CD14-positive monocyte (primary cell): Measurements from ENCODE around the gene ACBD7. TPM values are rescaled to one million over a fixed set of nuclear protein-coding genes. Genes with fewer than 3 reads are reported as not detected.

Experiments used
- DNase-seq, 3 donors: peaks; one replicate each; pipeline ENCODE4 v3.0.0-alpha.2; 2011 to 2022
- H2AFZ ChIP-seq: 2 replicates; pipeline ENCODE4 v1.6.0; 2012; ENCODE audit warnings: mild to moderate bottlenecking, low read depth, low read length, inconsistent platforms; ENCODE audit not compliant: insufficient read depth, poor library complexity, severe bottlenecking
- H3K27ac ChIP-seq, 2 donors: 1 replicate in 1 of 2; 2 replicates in 1 of 2; pipeline ENCODE4 v1.5.1; 2012 to 2013; ENCODE audit warnings: low read length in 2 of 2, control low read depth in 1 of 2, inconsistent platforms in 1 of 2, low read depth in 1 of 2, mild to moderate bottlenecking in 1 of 2
- H3K27me3 ChIP-seq, 2 donors: one replicate each; pipeline versions ENCODE4 v1.6.0 to v1.6.1; 2011 to 2013; ENCODE audit warnings: low read length in 2 of 2; ENCODE audit not compliant: control insufficient read depth in 2 of 2, insufficient read depth in 2 of 2
- H3K36me3 ChIP-seq, 2 donors: replicated peaks in 1 of 2; 1 replicate in 1 of 2; 2 replicates in 1 of 2; pipeline versions ENCODE4 v1.5.1 to v1.6.1; 2012 to 2013; ENCODE audit warnings: low read length in 2 of 2, control low read depth in 1 of 2, inconsistent platforms in 1 of 2, mild to moderate bottlenecking in 1 of 2; ENCODE audit not compliant: insufficient read depth in 2 of 2, control insufficient read depth in 1 of 2
- H3K4me1 ChIP-seq, 2 donors: 1 replicate in 1 of 2; 2 replicates in 1 of 2; pipeline versions ENCODE4 v1.5.1 to v1.6.1; 2012 to 2013; ENCODE audit warnings: low read length in 2 of 2, control low read depth in 1 of 2, inconsistent platforms in 1 of 2, mild to moderate bottlenecking in 1 of 2, moderate library complexity in 1 of 2; ENCODE audit not compliant: insufficient read depth in 2 of 2, control insufficient read depth in 1 of 2
- H3K4me2 ChIP-seq: replicated peaks from 2 replicates; pipeline ENCODE3; 2012; ENCODE audit warnings: low read length, moderate library complexity, mild to moderate bottlenecking; ENCODE audit not compliant: poor library complexity, severe bottlenecking; ENCODE audit errors: extremely low read depth
- H3K4me3 ChIP-seq, 3 experiments: fragments of 200-600 bp in 1 of 3; sonication (generic) in 1 of 3; replicated peaks in 1 of 3; 1 replicate in 2 of 3; 2 replicates in 1 of 3; pipeline ENCODE4 v1.5.1; 2011 to 2013; ENCODE audit warnings: low read length in 3 of 3, mild to moderate bottlenecking in 3 of 3, control low read depth in 2 of 3, low read depth in 2 of 3, inconsistent platforms in 1 of 3, moderate library complexity in 1 of 3
- H3K79me2 ChIP-seq: 2 replicates; pipeline ENCODE4 v1.6.0; 2012; ENCODE audit warnings: mild to moderate bottlenecking, control low read depth, inconsistent platforms, low read length, moderate library complexity; ENCODE audit not compliant: insufficient read depth
- H3K9ac ChIP-seq: 2 replicates; pipeline ENCODE4 v1.6.0; 2017; ENCODE audit warnings: low read length, mild to moderate bottlenecking; ENCODE audit not compliant: insufficient read depth, poor library complexity, severe bottlenecking
- H3K9me3 ChIP-seq, 2 donors: replicated peaks in 1 of 2; 1 replicate in 1 of 2; 2 replicates in 1 of 2; pipeline versions ENCODE4 v1.5.1 to v1.6.1; 2012 to 2013; ENCODE audit warnings: low read length in 2 of 2, control low read depth in 1 of 2; ENCODE audit not compliant: control insufficient read depth in 1 of 2, insufficient read depth in 1 of 2
- H4K20me1 ChIP-seq: 2 replicates; pipeline ENCODE4 v1.6.0; 2012; ENCODE audit warnings: mild to moderate bottlenecking, low read length, control low read depth, moderate library complexity; ENCODE audit not compliant: insufficient read depth
- H3K27ac Mint-ChIP-seq, 7 donors: one replicate each; pipeline ENCODE4 v1.8.0; 2020; ENCODE audit warnings: mild to moderate bottlenecking in 7 of 7, mixed read lengths in 7 of 7, moderate library complexity in 6 of 7, inconsistent platforms in 2 of 7
- H3K27me3 Mint-ChIP-seq, 3 donors: one replicate each; pipeline ENCODE4 v1.8.0; 2021 to 2022; ENCODE audit warnings: low read depth in 3 of 3, mild to moderate bottlenecking in 3 of 3, mixed read lengths in 3 of 3, moderate library complexity in 3 of 3, inconsistent platforms in 1 of 3
- H3K36me3 Mint-ChIP-seq, 2 donors: one replicate each; pipeline ENCODE4 v1.8.0; 2020; ENCODE audit warnings: mixed read lengths in 2 of 2, inconsistent platforms in 1 of 2, mild to moderate bottlenecking in 1 of 2
- H3K4me1 Mint-ChIP-seq: one replicate; pipeline ENCODE4 v1.8.0; 2020; ENCODE audit warnings: mild to moderate bottlenecking, mixed read lengths
- H3K4me3 Mint-ChIP-seq, 2 donors: one replicate each; pipeline ENCODE4 v1.8.0; 2020; ENCODE audit warnings: mild to moderate bottlenecking in 2 of 2, mixed read lengths in 2 of 2, moderate library complexity in 1 of 2
- H3K9me3 Mint-ChIP-seq, 7 donors: one replicate each; pipeline ENCODE4 v1.8.0; 2020 to 2022; ENCODE audit warnings: mixed read lengths in 7 of 7, mild to moderate bottlenecking in 6 of 7, moderate library complexity in 6 of 7, inconsistent platforms in 2 of 7
- WGBS: methylation state at CpG from one replicate; pipeline ENCODE4 v1.1.5; 2013; ENCODE audit warnings: missing lambda C conversion rate; ENCODE audit not compliant: insufficient coverage; 5-methylcytosine and 5-hydroxymethylcytosine counted together
- intact Hi-C, 2 donors: fragments of 100-400 bp; cut with micrococcal nuclease; formaldehyde crosslinking; loops; one replicate each; pipeline versions ENCODE4 v1.15.0 to v1.15.1; 2023
- polyA plus RNA-seq, 3 donors: library from polyadenylated mRNA; depleted of rRNA in 1 of 3; unstranded in 2 of 3; stranded (reverse) in 1 of 3; fragments of 300-500 nt in 2 of 3; fragments of >200 nt in 1 of 3; fragmentation: Illumina TruSeq in 2 of 3; gene quantifications; 1 replicate in 2 of 3; 2 replicates in 1 of 3; pipeline ENCODE4 v1.2.3, GENCODE V29; 2012 to 2021
- TF ChIP-seq, protein P1 (sequence below): fragments of 200-600 bp; IDR thresholded peaks from one replicate; pipeline ENCODE4 v1.8.0; 2022; ENCODE audit warnings: antibody characterized with exemption, mild to moderate bottlenecking

ACBD7 gene
- polyA plus RNA-seq, 3 donors: 0.11 TPM; not detected in 2

- H2AFZ ChIP-seq: peak overlapping the region; percentile 39
These were observed 52.9 kb downstream of the ACBD7 start for GRCh38 chr10:15035385-15036301.

DNA sequence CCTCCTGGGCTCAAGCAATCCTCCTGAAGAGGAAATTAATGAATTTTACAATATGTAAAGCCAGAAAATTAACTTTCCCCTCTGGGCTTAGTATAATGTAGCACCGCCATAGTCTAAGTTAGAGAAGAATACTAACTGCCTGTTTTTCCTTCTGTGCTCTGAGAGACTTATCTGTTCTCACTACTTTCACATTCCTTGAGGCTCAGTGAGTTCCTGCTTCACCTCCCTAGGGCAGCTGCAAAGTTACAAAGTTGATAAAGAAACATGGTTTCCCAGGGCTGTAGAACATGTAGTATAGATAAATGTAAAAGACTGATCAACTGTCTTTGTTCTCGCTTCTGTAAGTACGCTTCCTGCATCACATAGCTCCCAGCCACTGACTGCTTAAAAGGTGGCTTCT is 60.8 kb downstream of the ACBD7 start:
- Histone ChIP-seq H3K79me2 (no peaks in the 10 kb centered on the region), H3K4me1 (peaks cover 8 to 10% of the 10 kb centered on the region in 2 donors), H3K9me3 (no peaks in the 10 kb centered on the region), H3K27me3 (no peaks in the 10 kb centered on the region), H3K36me3 (no peaks in the 10 kb centered on the region), H2AFZ (no peak overlapping the region), H3K27ac (no peak overlapping the region), H4K20me1 (no peaks in the 10 kb centered on the region), H3K4me3 (no peak overlapping the region), H3K4me2 (no peak overlapping the region), H3K9ac (no peak overlapping the region)
- Mint-ChIP-seq H3K4me3 (no peak overlapping the region), H3K4me1 (peaks cover 15% of the 10 kb centered on the region), H3K9me3 (peaks cover 0 to 11% (median 2%) of the 10 kb centered on the region in 7 donors), H3K27me3 (peaks cover 2 to 13% (median 5%) of the 10 kb centered on the region in 3 donors), H3K36me3 (no peaks in the 10 kb centered on the region), H3K27ac (peak overlapping the region in 1 of 7 donors; percentile 13)
- DNase-seq: no peak
- no CpG with 5 or more reads among the region's 3 CpGs for WGBS
- intact Hi-C loops: no loop called here
- TF ChIP-seq, protein P1, sequence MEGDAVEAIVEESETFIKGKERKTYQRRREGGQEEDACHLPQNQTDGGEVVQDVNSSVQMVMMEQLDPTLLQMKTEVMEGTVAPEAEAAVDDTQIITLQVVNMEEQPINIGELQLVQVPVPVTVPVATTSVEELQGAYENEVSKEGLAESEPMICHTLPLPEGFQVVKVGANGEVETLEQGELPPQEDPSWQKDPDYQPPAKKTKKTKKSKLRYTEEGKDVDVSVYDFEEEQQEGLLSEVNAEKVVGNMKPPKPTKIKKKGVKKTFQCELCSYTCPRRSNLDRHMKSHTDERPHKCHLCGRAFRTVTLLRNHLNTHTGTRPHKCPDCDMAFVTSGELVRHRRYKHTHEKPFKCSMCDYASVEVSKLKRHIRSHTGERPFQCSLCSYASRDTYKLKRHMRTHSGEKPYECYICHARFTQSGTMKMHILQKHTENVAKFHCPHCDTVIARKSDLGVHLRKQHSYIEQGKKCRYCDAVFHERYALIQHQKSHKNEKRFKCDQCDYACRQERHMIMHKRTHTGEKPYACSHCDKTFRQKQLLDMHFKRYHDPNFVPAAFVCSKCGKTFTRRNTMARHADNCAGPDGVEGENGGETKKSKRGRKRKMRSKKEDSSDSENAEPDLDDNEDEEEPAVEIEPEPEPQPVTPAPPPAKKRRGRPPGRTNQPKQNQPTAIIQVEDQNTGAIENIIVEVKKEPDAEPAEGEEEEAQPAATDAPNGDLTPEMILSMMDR: no peak

More at GRCh38 chr10:15035385-15036301, 52.9 kb downstream of the ACBD7 start:
- Histone ChIP-seq H3K27me3 (no peaks in the 10 kb centered on the region), H3K4me2 (peak overlapping the region; percentile 55), H3K4me1 (peaks cover 56 to 57% of the 10 kb centered on the region in 2 donors), H3K79me2 (no peaks in the 10 kb centered on the region), H3K9ac (no peak overlapping the region), H3K36me3 (no peaks in the 10 kb centered on the region), H3K9me3 (no peaks in the 10 kb centered on the region), H3K4me3 (peak overlapping the region in 1 of 3 experiments; percentile 55), H4K20me1 (no peaks in the 10 kb centered on the region), H3K27ac (peak overlapping the region; percentile 10 to 50)
- no peaks in the 10 kb centered on the region for H3K36me3 Mint-ChIP-seq
- intact Hi-C loops: no loop called here
- H3K9me3 Mint-ChIP-seq: peaks cover 0 to 7% (median 0%) of the 10 kb centered on the region in 7 donors
- peaks cover 56% of the 10 kb centered on the region for H3K4me1 Mint-ChIP-seq
- peak overlapping the region; percentile 59 to 78 for H3K4me3 Mint-ChIP-seq
- peaks cover 0 to 13% (median 4%) of the 10 kb centered on the region in 3 donors for H3K27me3 Mint-ChIP-seq
- DNase-seq: peak; percentile 81 to 90 (median 84)
- TF ChIP-seq, protein P1: no peak
- WGBS: 38% methylated on average over 3 of the region's 18 CpGs
- peak overlapping the region; percentile 64 to 92 (median 81) for H3K27ac Mint-ChIP-seq

Other genes starting within 250 kb of the ACBD7 start
- gene SUV39H2, start 209.9 kb downstream of the ACBD7 start, polyA plus RNA-seq: 1 to 10 TPM in 1 of 3 donors, under 1 TPM in 2; 0.85 to 1.2 (median 0.86) TPM
- gene DCLRE1C, start 134.7 kb downstream of the ACBD7 start, polyA plus RNA-seq: 10 to 100 TPM in 2 of 3 donors, 1 to 10 TPM in 1; 8.9 to 17.6 (median 10.9) TPM
- under 1 TPM in 1 of 3 donors, not detected in 2; 0.47 TPM for gene MEIG1, start 129.4 kb downstream of the ACBD7 start, polyA plus RNA-seq
- under 1 TPM in 1 of 3 donors, not detected in 2; 0.09 TPM for gene OLAH, start 44.8 kb downstream of the ACBD7 start, polyA plus RNA-seq
- gene RPP38, start 8.6 kb upstream of the ACBD7 start, polyA plus RNA-seq: 10 to 100 TPM in 2 of 3 donors, 1 to 10 TPM in 1; 8.1 to 13.8 (median 13.3) TPM
- gene NMT2, start 79.9 kb upstream of the ACBD7 start, polyA plus RNA-seq: 1 to 10 TPM in 1 of 3 donors, under 1 TPM in 2; 0.35 to 1.1 (median 0.36) TPM